Type B pancreatic cell (in vitro differentiated cells): ENCODE results near the gene ESYT2. TPM values are rescaled to one million over a fixed set of nuclear protein-coding genes. Genes with fewer than 3 reads are reported as not detected.

ENCODE experiments used
- DNase-seq: peaks from one replicate; pipeline ENCODE4 v3.0.0; 2021; ENCODE audit warnings: mixed read lengths; ENCODE audit not compliant: unreplicated experiment; ENCODE audit errors: extremely low spot score
- H3K27ac Mint-ChIP-seq: 2 replicates; pipeline ENCODE4 v1.8.0; 2021; ENCODE audit warnings: mild to moderate bottlenecking, mixed read lengths
- H3K27me3 Mint-ChIP-seq: 2 replicates; pipeline ENCODE4 v1.8.0; 2021; ENCODE audit warnings: mixed read lengths
- H3K36me3 Mint-ChIP-seq: 2 replicates; pipeline ENCODE4 v1.8.0; 2021; ENCODE audit warnings: mixed read lengths
- H3K4me1 Mint-ChIP-seq: one replicate; pipeline ENCODE4 v1.8.0; 2021; ENCODE audit warnings: mixed read lengths; ENCODE audit not compliant: unreplicated experiment
- H3K4me3 Mint-ChIP-seq: 2 replicates; pipeline ENCODE4 v1.8.0; 2021; ENCODE audit warnings: mild to moderate bottlenecking, mixed read lengths
- H3K9me3 Mint-ChIP-seq: 2 replicates; pipeline ENCODE4 v1.8.0; 2021; ENCODE audit warnings: mixed read lengths
- total RNA-seq: library from RNA; stranded (reverse); gene quantifications from 2 replicates; pipeline ENCODE4 v1.2.1, GENCODE V29; 2021; ENCODE audit warnings: low replicate concordance
- TF ChIP-seq, protein P1 (sequence below): fragments of 200-600 bp; sonication (generic); conservative IDR thresholded peaks from 2 replicates; pipeline ENCODE4 v1.5.0; 2021; ENCODE audit warnings: antibody characterized with exemption, mild to moderate bottlenecking

The ESYT2 gene
- total RNA-seq, 1 donor from 2014 or later: 42.1 TPM

- Mint-ChIP-seq H3K36me3 (peaks cover 60% of the 10 kb centered on the region), H3K9me3 (no peaks in the 10 kb centered on the region), H3K4me1 (no peaks in the 10 kb centered on the region), H3K27me3 (no peaks in the 10 kb centered on the region), H3K4me3 (no peak overlapping the region), H3K27ac (no peak overlapping the region)
- no peak for DNase-seq
- TF ChIP-seq, protein P1, sequence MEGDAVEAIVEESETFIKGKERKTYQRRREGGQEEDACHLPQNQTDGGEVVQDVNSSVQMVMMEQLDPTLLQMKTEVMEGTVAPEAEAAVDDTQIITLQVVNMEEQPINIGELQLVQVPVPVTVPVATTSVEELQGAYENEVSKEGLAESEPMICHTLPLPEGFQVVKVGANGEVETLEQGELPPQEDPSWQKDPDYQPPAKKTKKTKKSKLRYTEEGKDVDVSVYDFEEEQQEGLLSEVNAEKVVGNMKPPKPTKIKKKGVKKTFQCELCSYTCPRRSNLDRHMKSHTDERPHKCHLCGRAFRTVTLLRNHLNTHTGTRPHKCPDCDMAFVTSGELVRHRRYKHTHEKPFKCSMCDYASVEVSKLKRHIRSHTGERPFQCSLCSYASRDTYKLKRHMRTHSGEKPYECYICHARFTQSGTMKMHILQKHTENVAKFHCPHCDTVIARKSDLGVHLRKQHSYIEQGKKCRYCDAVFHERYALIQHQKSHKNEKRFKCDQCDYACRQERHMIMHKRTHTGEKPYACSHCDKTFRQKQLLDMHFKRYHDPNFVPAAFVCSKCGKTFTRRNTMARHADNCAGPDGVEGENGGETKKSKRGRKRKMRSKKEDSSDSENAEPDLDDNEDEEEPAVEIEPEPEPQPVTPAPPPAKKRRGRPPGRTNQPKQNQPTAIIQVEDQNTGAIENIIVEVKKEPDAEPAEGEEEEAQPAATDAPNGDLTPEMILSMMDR: no peak
These were observed 69.4 kb downstream of the ESYT2 start for GRCh38 chr7:158759749-158760444.

- Mint-ChIP-seq H3K9me3 (no peaks in the 10 kb centered on the region), H3K4me1 (no peaks in the 10 kb centered on the region), H3K27me3 (no peaks in the 10 kb centered on the region), H3K36me3 (peaks cover 55% of the 10 kb centered on the region), H3K4me3 (no peak overlapping the region), H3K27ac (no peak overlapping the region)
- no peak for DNase-seq
- TF ChIP-seq, protein P1: no peak
These were observed 70.1 kb downstream of the ESYT2 start for GRCh38 chr7:158759245-158759614.

DNA sequence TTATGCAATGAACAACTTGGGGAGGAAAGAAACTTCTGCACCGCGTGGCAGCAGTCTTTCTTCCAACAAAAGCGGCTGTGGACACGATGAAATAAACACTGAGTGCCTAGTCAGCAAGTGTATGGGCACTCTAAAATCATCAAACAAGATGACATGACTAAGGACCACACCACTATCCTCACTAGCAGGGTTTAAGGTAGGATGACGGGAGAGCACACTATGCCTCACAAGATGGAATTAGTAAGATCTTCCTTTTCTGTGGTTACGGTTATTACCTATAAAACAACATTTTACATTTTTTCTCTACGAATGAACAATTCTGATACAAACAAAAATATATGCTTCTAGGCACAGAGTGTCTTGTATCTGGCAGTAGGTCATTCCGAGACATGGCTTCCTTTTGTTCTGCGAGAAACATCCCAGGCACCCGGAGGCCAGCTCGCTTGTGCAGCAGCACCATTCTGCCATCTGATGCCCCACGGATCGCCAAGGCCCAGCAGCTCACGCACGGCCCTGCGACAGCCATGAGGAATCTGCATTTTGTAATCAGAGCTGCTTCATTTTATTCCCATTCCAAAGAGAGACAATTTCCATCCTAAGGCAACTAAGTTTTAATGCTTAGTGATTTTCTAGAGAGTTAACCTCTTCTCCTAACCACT is 70.6 kb downstream of the ESYT2 start:
- Mint-ChIP-seq H3K27ac (no peak overlapping the region), H3K27me3 (no peaks in the 10 kb centered on the region), H3K4me3 (no peak overlapping the region), H3K4me1 (no peaks in the 10 kb centered on the region), H3K36me3 (peaks cover 51% of the 10 kb centered on the region), H3K9me3 (no peaks in the 10 kb centered on the region)
- no peak for DNase-seq
- TF ChIP-seq, protein P1: no peak

DNA sequence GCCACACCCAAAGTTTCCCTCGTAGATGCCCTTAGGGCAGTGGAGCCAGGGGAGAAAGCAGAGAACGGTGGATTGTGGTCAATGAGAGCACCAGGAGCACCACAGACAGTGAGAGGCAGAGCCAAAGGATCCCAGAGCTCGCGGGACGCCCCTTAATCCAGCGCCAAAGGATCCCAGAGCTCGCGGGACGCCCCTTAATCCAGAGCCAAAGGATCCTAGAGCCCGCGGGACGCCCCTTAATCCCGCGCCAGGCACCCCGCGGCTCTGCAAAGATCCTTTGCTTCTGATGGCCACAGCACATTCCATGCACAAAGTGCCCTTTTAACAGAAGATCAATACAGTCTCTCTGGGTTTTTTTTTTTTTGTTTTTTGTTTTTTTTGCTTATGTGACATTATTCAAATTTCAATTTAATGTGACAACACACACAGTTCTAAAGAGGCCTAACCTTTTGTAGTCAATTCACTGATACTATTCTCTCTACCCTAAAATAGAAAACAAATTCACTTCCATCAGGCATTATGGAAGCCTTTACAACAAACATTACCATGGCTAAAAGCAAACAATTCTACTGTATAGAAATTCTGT is 71.8 kb downstream of the ESYT2 start:
- no peaks in the 10 kb centered on the region for H3K27me3 Mint-ChIP-seq
- H3K4me1 Mint-ChIP-seq: no peaks in the 10 kb centered on the region
- H3K27ac Mint-ChIP-seq: no peak overlapping the region
- peaks cover 51% of the 10 kb centered on the region for H3K36me3 Mint-ChIP-seq
- no peak for DNase-seq
- H3K9me3 Mint-ChIP-seq: no peaks in the 10 kb centered on the region
- TF ChIP-seq, protein P1: no peak
- no peak overlapping the region for H3K4me3 Mint-ChIP-seq

DNA sequence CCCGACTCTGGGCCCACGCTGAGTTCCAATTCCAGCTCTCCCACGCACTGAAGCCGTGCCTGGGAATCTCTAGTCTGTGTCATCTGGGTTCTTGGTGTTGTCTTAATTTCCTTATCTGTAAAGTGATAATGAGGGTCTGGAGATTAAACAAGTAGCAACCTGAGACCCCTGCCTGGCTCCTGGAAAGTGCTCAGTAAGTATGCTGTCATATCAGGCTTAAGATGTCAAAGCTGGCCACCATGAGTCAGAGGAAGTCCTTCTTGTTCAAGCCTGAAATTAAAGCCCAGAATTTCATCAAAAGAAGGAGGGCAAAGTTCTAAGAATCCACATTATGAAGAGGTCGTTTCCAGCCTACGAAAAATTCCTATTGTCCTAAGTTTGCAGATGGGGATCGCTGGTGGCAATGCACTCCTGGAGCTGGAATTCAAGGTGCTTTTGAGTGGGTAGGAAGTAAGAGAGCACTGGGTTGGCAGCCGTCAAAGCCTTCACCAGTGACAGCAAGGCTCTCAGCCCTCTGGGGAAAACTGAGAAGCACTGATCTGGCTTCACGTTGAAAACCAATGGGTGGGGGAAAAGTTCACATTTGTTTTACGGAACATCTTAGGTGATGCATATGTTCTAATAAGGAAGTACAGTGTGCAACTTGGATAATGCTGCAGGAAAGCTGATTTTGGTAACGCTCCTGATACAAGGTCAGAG is 74.4 kb downstream of the ESYT2 start:
- no peaks in the 10 kb centered on the region for H3K27me3 Mint-ChIP-seq
- H3K9me3 Mint-ChIP-seq: no peaks in the 10 kb centered on the region
- no peak overlapping the region for H3K4me3 Mint-ChIP-seq
- H3K36me3 Mint-ChIP-seq: peaks cover 34% of the 10 kb centered on the region
- no peak overlapping the region for H3K27ac Mint-ChIP-seq
- DNase-seq: no peak
- H3K4me1 Mint-ChIP-seq: no peaks in the 10 kb centered on the region
- TF ChIP-seq, protein P1: no peak
